Colonic mucosa (tissue), 4 donors: ENCODE measurements around the gene DNAJC12. TPM values are rescaled to one million over a fixed set of nuclear protein-coding genes. Genes with fewer than 3 reads are reported as not detected.
"Not testable (repeated sequence)": the region's sequence is repeated elsewhere in the genome, so short reads cannot be mapped to it uniquely, and the experiment has no call there.

Experiments
- DNase-seq: peaks from one replicate; pipeline ENCODE4 v3.0.0-alpha.2; 2020
- H3K27ac ChIP-seq: fragments of 200-600 bp; one replicate; pipeline ENCODE4 v1.8.0; 2021
- H3K27me3 ChIP-seq: fragments of 200-600 bp; one replicate; pipeline ENCODE4 v1.8.0; 2021
- H3K36me3 ChIP-seq: fragments of 200-600 bp; one replicate; pipeline ENCODE4 v1.8.0; 2021
- H3K4me1 ChIP-seq: fragments of 200-600 bp; one replicate; pipeline ENCODE4 v1.8.0; 2021; ENCODE audit warnings: mild to moderate bottlenecking
- H3K4me3 ChIP-seq: fragments of 200-600 bp; one replicate; pipeline ENCODE4 v1.8.0; 2021
- H3K9ac ChIP-seq, 2 donors: one replicate each; pipeline ENCODE4 v1.7.0; 2013; ENCODE audit warnings: control low read depth in 2 of 2, low read depth in 2 of 2, low read length in 2 of 2
- H3K9me3 ChIP-seq: fragments of 200-600 bp; one replicate; pipeline ENCODE4 v1.8.0; 2021
- intact Hi-C: fragments of 100-400 bp; cut with DNase I; formaldehyde crosslinking; loops from one replicate; pipeline ENCODE4 v1.14.1; 2022
- total RNA-seq, 2 donors: library from RNA; stranded (reverse); fragmentation: NEBNext Ultra II Directional in 1 of 2; extraction: Animal tissue kit (Norgen Biotek cat#: 25700) in 1 of 2; gene quantifications; one replicate each; pipeline ENCODE4 v1.2.1, GENCODE V29; 2021
- TF ChIP-seq, protein P1 (sequence below): fragments of 200-600 bp; IDR thresholded peaks from one replicate; pipeline ENCODE4 v1.8.0; 2022; ENCODE audit warnings: antibody characterized with exemption, mild to moderate bottlenecking
- donor health status: healthy.
- donor health status: DM: no; HTN: no; CAD: no.
- donor health status: DM: no; HTN: no; CAD: no.

The DNAJC12 gene
- total RNA-seq, 2 donors from 2014 or later = 6.9 to 10.2 TPM

DNA sequence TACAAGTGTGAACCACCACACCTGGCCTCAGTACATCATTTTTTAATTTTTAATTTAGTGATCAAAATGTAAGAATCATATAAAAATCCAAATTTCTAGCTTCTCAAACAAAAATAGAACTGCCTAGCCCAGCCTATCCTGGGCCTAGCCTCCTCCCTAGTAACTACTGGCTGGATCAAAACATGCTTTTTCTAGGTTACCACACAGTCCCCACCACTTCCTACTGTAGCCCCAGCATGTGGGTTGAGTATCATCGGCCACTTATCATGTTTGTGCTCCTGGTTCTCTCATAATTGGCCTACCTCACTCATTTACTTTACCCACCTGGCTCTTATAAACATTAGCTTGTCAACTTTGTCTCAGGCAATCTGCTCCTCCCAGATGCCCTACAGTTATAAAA lies 52.9 kb downstream of the DNAJC12 start:
- Histone ChIP-seq H3K4me1 (no peaks in the 10 kb centered on the region), H3K9ac (no peak overlapping the region), H3K4me3 (no peak overlapping the region), H3K9me3 (no peaks in the 10 kb centered on the region), H3K27ac (no peak overlapping the region), H3K36me3 (no peaks in the 10 kb centered on the region), H3K27me3 (no peaks in the 10 kb centered on the region)
- intact Hi-C loops = no loop called here
- no peak for DNase-seq
- TF ChIP-seq, protein P1, sequence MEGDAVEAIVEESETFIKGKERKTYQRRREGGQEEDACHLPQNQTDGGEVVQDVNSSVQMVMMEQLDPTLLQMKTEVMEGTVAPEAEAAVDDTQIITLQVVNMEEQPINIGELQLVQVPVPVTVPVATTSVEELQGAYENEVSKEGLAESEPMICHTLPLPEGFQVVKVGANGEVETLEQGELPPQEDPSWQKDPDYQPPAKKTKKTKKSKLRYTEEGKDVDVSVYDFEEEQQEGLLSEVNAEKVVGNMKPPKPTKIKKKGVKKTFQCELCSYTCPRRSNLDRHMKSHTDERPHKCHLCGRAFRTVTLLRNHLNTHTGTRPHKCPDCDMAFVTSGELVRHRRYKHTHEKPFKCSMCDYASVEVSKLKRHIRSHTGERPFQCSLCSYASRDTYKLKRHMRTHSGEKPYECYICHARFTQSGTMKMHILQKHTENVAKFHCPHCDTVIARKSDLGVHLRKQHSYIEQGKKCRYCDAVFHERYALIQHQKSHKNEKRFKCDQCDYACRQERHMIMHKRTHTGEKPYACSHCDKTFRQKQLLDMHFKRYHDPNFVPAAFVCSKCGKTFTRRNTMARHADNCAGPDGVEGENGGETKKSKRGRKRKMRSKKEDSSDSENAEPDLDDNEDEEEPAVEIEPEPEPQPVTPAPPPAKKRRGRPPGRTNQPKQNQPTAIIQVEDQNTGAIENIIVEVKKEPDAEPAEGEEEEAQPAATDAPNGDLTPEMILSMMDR = no peak

- no peak overlapping the region for H3K9ac ChIP-seq
- intact Hi-C loops = no loop called here
- no peaks in the 10 kb centered on the region for H3K27me3 ChIP-seq
- H3K4me3 ChIP-seq = no peak overlapping the region
- no peaks in the 10 kb centered on the region for H3K36me3 ChIP-seq
- no peak overlapping the region for H3K27ac ChIP-seq
- TF ChIP-seq, protein P1 = no peak
- no peaks in the 10 kb centered on the region for H3K4me1 ChIP-seq
- H3K9me3 ChIP-seq = no peaks in the 10 kb centered on the region
- DNase-seq = no peak
These were observed 53.5 kb downstream of the DNAJC12 start for GRCh38 chr10:67784474-67784873.

DNA sequence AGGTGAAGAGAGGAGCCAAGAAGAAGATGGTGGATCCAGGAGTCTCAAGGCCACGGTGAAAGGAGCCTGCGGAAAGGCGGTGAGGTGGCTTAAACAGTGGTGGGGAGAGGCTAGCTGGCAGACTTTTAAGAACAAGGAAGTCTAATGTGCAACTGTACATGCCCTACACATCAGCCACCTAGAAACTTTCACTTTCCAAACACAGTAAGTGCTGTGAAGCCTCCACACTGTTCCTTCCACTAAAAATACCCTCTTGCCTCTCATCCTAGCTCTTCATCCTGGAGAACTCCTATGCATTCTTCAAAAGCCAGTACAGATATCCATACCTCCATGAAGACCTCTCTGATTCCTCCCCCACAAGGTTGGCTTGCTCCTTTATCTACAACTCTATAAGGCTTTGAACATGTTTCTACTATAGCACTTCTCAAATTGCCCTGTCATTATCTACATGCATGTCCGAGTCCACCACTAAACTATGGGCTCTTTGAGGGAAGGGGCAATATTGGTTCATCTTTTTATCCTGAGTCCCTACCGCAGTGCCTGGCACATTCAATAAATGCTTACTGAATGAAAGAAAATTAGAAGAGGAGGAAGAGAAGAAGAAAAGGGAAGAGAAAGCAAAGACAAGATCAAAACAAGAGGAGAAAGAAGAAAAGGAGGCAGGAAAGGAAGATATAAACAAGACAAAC lies 54.2 kb downstream of the DNAJC12 start:
- no peak overlapping the region for H3K4me3 ChIP-seq
- no peaks in the 10 kb centered on the region for H3K9me3 ChIP-seq
- no peaks in the 10 kb centered on the region for H3K36me3 ChIP-seq
- TF ChIP-seq, protein P1 = no peak
- peak overlapping the region; percentile 27 for H3K27ac ChIP-seq
- intact Hi-C loops = no loop called here
- DNase-seq = no peak
- H3K9ac ChIP-seq = peak overlapping the region in 1 of 2 donors; percentile 26
- H3K27me3 ChIP-seq = no peaks in the 10 kb centered on the region
- H3K4me1 ChIP-seq = no peaks in the 10 kb centered on the region

- Histone ChIP-seq H3K27me3 (no peaks in the 10 kb centered on the region), H3K27ac (no peak overlapping the region), H3K9ac (no peak overlapping the region), H3K9me3 (no peaks in the 10 kb centered on the region), H3K36me3 (no peaks in the 10 kb centered on the region), H3K4me1 (no peaks in the 10 kb centered on the region), H3K4me3 (no peak overlapping the region)
- TF ChIP-seq, protein P1 = no peak
- intact Hi-C loops = no loop called here
- DNase-seq = no peak
These were observed 55.5 kb downstream of the DNAJC12 start for GRCh38 chr10:67782530-67782929.

- intact Hi-C loops = no loop called here
These were observed 57.0 kb downstream of the DNAJC12 start for GRCh38 chr10:67780759-67781538.

DNA sequence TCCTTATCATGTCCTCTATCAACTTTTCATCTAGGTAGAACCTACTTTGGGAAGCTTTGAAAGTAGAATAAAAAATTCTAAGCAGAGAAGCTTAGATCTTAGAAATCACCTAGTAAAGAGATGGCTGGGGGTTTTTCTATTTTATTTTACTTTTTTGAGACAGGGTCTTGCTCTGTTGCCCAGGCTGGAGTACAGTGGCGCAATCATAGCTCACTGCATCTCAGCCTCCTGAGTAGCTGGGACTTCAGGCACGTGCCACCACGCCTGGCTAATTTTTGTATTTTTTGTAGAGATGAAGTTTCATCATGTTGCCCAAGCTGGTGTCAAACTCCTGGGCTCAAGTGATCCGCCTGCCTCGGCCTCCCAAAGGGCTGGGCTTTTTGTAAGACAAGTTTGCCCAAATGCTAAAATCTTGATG lies 57.8 kb downstream of the DNAJC12 start:
- H3K4me1 ChIP-seq, H3K27me3 ChIP-seq, H3K27ac ChIP-seq, DNase-seq, H3K36me3 ChIP-seq, H3K4me3 ChIP-seq, H3K9me3 ChIP-seq, H3K9ac ChIP-seq, intact Hi-C loops: not testable (repeated sequence)

More at GRCh38 chr10:67780759-67781538, 57.0 kb downstream of the DNAJC12 start:
- Histone ChIP-seq H3K4me1 (no peaks in the 10 kb centered on the region), H3K27me3 (no peaks in the 10 kb centered on the region), H3K36me3 (no peaks in the 10 kb centered on the region), H3K27ac (no peak overlapping the region), H3K4me3 (no peak overlapping the region), H3K9me3 (no peaks in the 10 kb centered on the region), H3K9ac (no peak overlapping the region)
- DNase-seq = no peak
- TF ChIP-seq, protein P1 = no peak
